Retinal pigment epithelial cell (primary cell): ENCODE measurements around the gene TNFRSF11A.

ENCODE experiments used
- DNase-seq: peaks from one replicate; pipeline ENCODE4 v3.0.0-alpha.2; 2010; ENCODE audit warnings: low read depth
- H3K4me3 ChIP-seq: 2 replicates; pipeline ENCODE4 v1.5.1; 2011; ENCODE audit warnings: mild to moderate bottlenecking, low read length, control low read depth, moderate library complexity
- CTCF ChIP-seq: conservative IDR thresholded peaks from 2 replicates; pipeline ENCODE4 v1.5.1; 2011; ENCODE audit warnings: low read depth, low read length, control low read depth, inconsistent platforms

TNFRSF11A gene

GRCh38 chr18:62345909-62346308, 20.8 kb downstream of the TNFRSF11A start:
- no peak overlapping the region for H3K4me3 ChIP-seq
- DNase-seq: no peak
- TF ChIP-seq CTCF: no peak

- DNase-seq: no peak
- TF ChIP-seq CTCF: no peak
- no peak overlapping the region for H3K4me3 ChIP-seq
Measured at GRCh38 chr18:62346333-62347088, 21.4 kb downstream of the TNFRSF11A start.

- no peak overlapping the region for H3K4me3 ChIP-seq
- TF ChIP-seq CTCF: no peak
- DNase-seq: no peak
Measured at GRCh38 chr18:62347089-62347506, 22.0 kb downstream of the TNFRSF11A start.

GRCh38 chr18:62348474-62348873, 23.4 kb downstream of the TNFRSF11A start:
- no peak for TF ChIP-seq CTCF
- H3K4me3 ChIP-seq: no peak overlapping the region

GRCh38 chr18:62353170-62353569, 28.1 kb downstream of the TNFRSF11A start:
- no peak for TF ChIP-seq CTCF
- H3K4me3 ChIP-seq: no peak overlapping the region
- no peak for DNase-seq

More at GRCh38 chr18:62348474-62348873, 23.4 kb downstream of the TNFRSF11A start:
- no peak for DNase-seq

GRCh38 chr18:62354151-62354550, 29.0 kb downstream of the TNFRSF11A start:
- H3K4me3 ChIP-seq: no peak overlapping the region
- no peak for TF ChIP-seq CTCF
- no peak for DNase-seq

GRCh38 chr18:62357079-62357719, 32.1 kb downstream of the TNFRSF11A start:
- TF ChIP-seq CTCF: no peak
- DNase-seq: no peak

More at GRCh38 chr18:62357079-62357719, 32.1 kb downstream of the TNFRSF11A start:
- no peak overlapping the region for H3K4me3 ChIP-seq
